Measurements from ENCODE around the gene IGLON5. TPM values are rescaled to one million over a fixed set of nuclear protein-coding genes. Genes with fewer than 3 reads are reported as not detected.

Gene IGLON5
- total RNA-seq, 1 experiment from 2014 or later = not detected

- H2AFZ ChIP-seq = no peak overlapping the region
- H3K27ac ChIP-seq = no peak overlapping the region
- ChIA-PET POLR2A (ENCODE audit: unreplicated experiment) (no interaction called here), CTCF (no interaction called here)
- no peaks in the 10 kb centered on the region for H3K36me3 ChIP-seq (ENCODE audit: low read depth)
- intact Hi-C loops (cut with micrococcal nuclease; ENCODE audit: unreplicated experiment) = no loop called here
- no peaks in the 10 kb centered on the region for H3K9me2 ChIP-seq (ENCODE audit: insufficient read depth)
- H4K20me1 ChIP-seq (ENCODE audit: insufficient read depth) = no peaks in the 10 kb centered on the region
- no peak for TF ChIP-seq CTCF (conservative IDR thresholded peaks at IDR 0.05)
- no peak for TF ChIP-seq EZH2 (IDR thresholded peaks at IDR 0.05; ENCODE audit: low read depth)
- H3K4me2 ChIP-seq = no peak overlapping the region
- H3K4me1 ChIP-seq (replicated peaks; ENCODE audit: insufficient read depth) = no peaks in the 10 kb centered on the region
- no peaks in the 10 kb centered on the region for H3F3A ChIP-seq (ENCODE audit: insufficient read depth, low read depth)
- no peaks in the 10 kb centered on the region for H3K79me2 ChIP-seq (ENCODE audit: low read depth)
- DNase-seq = no peak
- peaks cover 90% of the 10 kb centered on the region for H3K27me3 ChIP-seq (ENCODE audit: insufficient read depth, low read depth)
- H3K9me3 ChIP-seq (ENCODE audit: insufficient read depth, low read depth) = no peaks in the 10 kb centered on the region
- no TSS peak for BruUV-seq (replicated peaks)
- no peak overlapping the region for H3K4me3 ChIP-seq
Measured at GRCh38 chr19:51319649-51320279, 8.3 kb downstream of the IGLON5 start.

- ChIA-PET CTCF (no interaction called here), POLR2A (ENCODE audit: unreplicated experiment) (no interaction called here)
- Histone ChIP-seq H3K4me2 (no peak overlapping the region), H3F3A (ENCODE audit: insufficient read depth, low read depth) (no peaks in the 10 kb centered on the region), H3K4me3 (no peak overlapping the region), H3K27me3 (ENCODE audit: insufficient read depth, low read depth) (peaks cover 85% of the 10 kb centered on the region), H2AFZ (no peak overlapping the region), H4K20me1 (ENCODE audit: insufficient read depth) (no peaks in the 10 kb centered on the region), H3K4me1 (replicated peaks; ENCODE audit: insufficient read depth) (no peaks in the 10 kb centered on the region), H3K9me2 (ENCODE audit: insufficient read depth) (no peaks in the 10 kb centered on the region), H3K27ac (no peak overlapping the region), H3K79me2 (ENCODE audit: low read depth) (no peaks in the 10 kb centered on the region), H3K9me3 (ENCODE audit: insufficient read depth, low read depth) (no peaks in the 10 kb centered on the region), H3K36me3 (ENCODE audit: low read depth) (no peaks in the 10 kb centered on the region)
- TF ChIP-seq CTCF (conservative IDR thresholded peaks at IDR 0.05) = no peak
- no peak for TF ChIP-seq EZH2 (IDR thresholded peaks at IDR 0.05; ENCODE audit: low read depth)
- intact Hi-C loops (cut with micrococcal nuclease; ENCODE audit: unreplicated experiment) = no loop called here
- no TSS peak for BruUV-seq (replicated peaks)
- DNase-seq = no peak
Measured at GRCh38 chr19:51320280-51320657, 8.8 kb downstream of the IGLON5 start.

GRCh38 chr19:51321799-51322198 is 10.4 kb downstream of the IGLON5 start:
- H2AFZ ChIP-seq = no peak overlapping the region
- no peak for DNase-seq
- no peaks in the 10 kb centered on the region for H3K9me2 ChIP-seq (ENCODE audit: insufficient read depth)
- no peaks in the 10 kb centered on the region for H3K36me3 ChIP-seq (ENCODE audit: low read depth)
- H3F3A ChIP-seq (ENCODE audit: insufficient read depth, low read depth) = no peaks in the 10 kb centered on the region
- intact Hi-C loops (cut with micrococcal nuclease; ENCODE audit: unreplicated experiment) = no loop called here
- no peaks in the 10 kb centered on the region for H3K4me1 ChIP-seq (replicated peaks; ENCODE audit: insufficient read depth)
- H3K9me3 ChIP-seq (ENCODE audit: insufficient read depth, low read depth) = no peaks in the 10 kb centered on the region
- ChIA-PET CTCF (no interaction called here), POLR2A (ENCODE audit: unreplicated experiment) (no interaction called here)
- no peak overlapping the region for H3K27ac ChIP-seq
- no TSS peak for BruUV-seq (replicated peaks)
- H3K27me3 ChIP-seq (ENCODE audit: insufficient read depth, low read depth) = peaks cover 78% of the 10 kb centered on the region
- H3K4me3 ChIP-seq = no peak overlapping the region
- no peaks in the 10 kb centered on the region for H3K79me2 ChIP-seq (ENCODE audit: low read depth)
- TF ChIP-seq EZH2 (IDR thresholded peaks at IDR 0.05; ENCODE audit: low read depth) = no peak
- no peaks in the 10 kb centered on the region for H4K20me1 ChIP-seq (ENCODE audit: insufficient read depth)
- H3K4me2 ChIP-seq = no peak overlapping the region
